ENCODE results near the gene LRRC53. TPM values are rescaled to one million over a fixed set of nuclear protein-coding genes. Genes with fewer than 3 reads are reported as not detected.

LRRC53 gene
- total RNA-seq, 1 experiment from 2014 or later: not detected

Other genes with a start within 250 kb of the LRRC53 start
- not detected in 2 replicates for gene ERICH3, start 161.2 kb upstream of the LRRC53 start, total RNA-seq (2014; rRNA removed; shearing (Covaris generic))
- 27.7 and 28.3 TPM in 2 replicates for gene CRYZ, start 220.4 kb upstream of the LRRC53 start, total RNA-seq (2014; rRNA removed; shearing (Covaris generic))
- gene TYW3, start 220.5 kb upstream of the LRRC53 start, total RNA-seq (2014; rRNA removed; shearing (Covaris generic)): 22.6 and 30.5 TPM in 2 replicates

Data from SK-MEL-5 (cell line).